Lower lobe of right lung (tissue), 2 donors: ENCODE data around the gene D2HGDH. TPM values are rescaled to one million over a fixed set of nuclear protein-coding genes. Genes with fewer than 3 reads are reported as not detected.

ENCODE experiments used
- ATAC-seq, 2 donors: fragments of 200-7000 bp; cut with Tn5 transposase; one replicate each; pipeline ENCODE4 v1.9.1; 2020 to 2022; ENCODE audit warnings: mild to moderate bottlenecking in 2 of 2, moderate library complexity in 2 of 2
- DNase-seq: peaks from one replicate; pipeline ENCODE4 v3.0.0-alpha.2; 2020
- H3K27ac ChIP-seq: fragments of 200-600 bp; one replicate; pipeline ENCODE4 v1.8.0; 2022
- H3K27me3 ChIP-seq: fragments of 200-600 bp; one replicate; pipeline ENCODE4 v1.8.0; 2022; ENCODE audit warnings: low read depth
- H3K36me3 ChIP-seq: fragments of 200-600 bp; one replicate; pipeline ENCODE4 v1.8.0; 2022; ENCODE audit warnings: mild to moderate bottlenecking
- H3K4me1 ChIP-seq: fragments of 200-600 bp; one replicate; pipeline ENCODE4 v1.8.0; 2022
- H3K4me3 ChIP-seq: fragments of 200-600 bp; one replicate; pipeline ENCODE4 v1.8.0; 2022; ENCODE audit warnings: mild to moderate bottlenecking
- H3K9me3 ChIP-seq: fragments of 200-600 bp; one replicate; pipeline ENCODE4 v1.8.0; 2022
- CTCF ChIP-seq: fragments of 200-600 bp; IDR thresholded peaks from one replicate; pipeline ENCODE4 v1.8.0; 2022; ENCODE audit warnings: antibody characterized with exemption, mild to moderate bottlenecking
- intact Hi-C: fragments of 100-400 bp; cut with DNase I; formaldehyde crosslinking; loops from one replicate; pipeline ENCODE4 v1.11.0; 2022
- total RNA-seq: library from RNA; stranded (reverse); fragmentation: NEBNext Ultra II Directional; extraction: Animal tissue kit (Norgen Biotek cat#: 25700); gene quantifications from one replicate; pipeline ENCODE4 v1.2.1, GENCODE V29; 2021
- donor health status: DM: no; HTN: yes; CAD: no; lungs with severe emphysema.

The D2HGDH gene
- total RNA-seq, 1 donor from 2014 or later: 29.4 TPM

DNA sequence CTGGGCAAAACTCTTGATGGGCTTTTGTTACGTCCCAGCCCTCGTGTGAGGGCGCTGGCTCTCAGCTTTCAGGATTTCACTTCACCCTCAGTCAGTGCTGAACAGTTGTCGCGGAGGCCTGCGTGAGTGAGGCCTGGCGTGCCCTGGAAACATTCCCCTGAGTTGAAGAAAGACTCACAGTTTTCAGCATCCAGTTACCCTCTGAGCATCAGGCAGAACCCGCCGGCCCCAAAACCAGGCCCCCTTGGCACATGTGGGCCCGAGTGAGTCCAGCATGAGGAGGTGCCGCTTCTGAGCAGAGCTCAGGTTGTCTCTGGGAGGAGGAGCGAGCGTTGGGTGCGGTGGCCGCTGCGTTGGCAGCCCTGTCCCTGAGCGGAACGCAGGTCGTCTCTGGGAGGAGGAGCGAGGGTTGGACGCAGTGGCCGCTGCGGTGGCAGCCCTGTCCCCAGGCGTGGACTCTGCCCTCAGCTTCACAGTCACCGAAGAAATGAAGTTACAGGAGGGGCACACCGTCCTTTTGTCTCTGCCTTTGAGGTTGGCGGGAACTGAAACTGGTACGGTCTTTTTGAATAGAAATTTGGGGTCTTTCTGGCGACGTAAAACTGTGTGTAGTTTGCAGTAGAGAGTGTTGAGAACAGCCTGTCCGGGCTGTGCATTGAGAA, 74.4 kb downstream of the D2HGDH start, which contains the start of gene NEU4:
TSS of gene NEU4 (plus strand) at position 473 of the 662 bp plus-strand sequence. CDS start 5,292 bp downstream, outside the sequence.
- no peak within 1 kb of the TSS for H3K27ac ChIP-seq

GRCh38 chr2:241809383-241810306, 75.2 kb downstream of the D2HGDH start:
- Histone ChIP-seq H3K9me3 (no peaks in the 10 kb centered on the region), H3K27me3 (peaks cover 18% of the 10 kb centered on the region), H3K27ac (no peak overlapping the region), H3K4me1 (peaks cover 3% of the 10 kb centered on the region), H3K36me3 (no peaks in the 10 kb centered on the region), H3K4me3 (no peak overlapping the region)
- TF ChIP-seq CTCF: no peak
- ATAC-seq: no peak
- intact Hi-C loops: no loop called here
- DNase-seq: no peak

More for the DNA sequence above, 74.4 kb downstream of the D2HGDH start, which contains the start of gene NEU4:
- intact Hi-C loops: no loop called here
- Histone ChIP-seq H3K4me3 (no peak within 1 kb of the TSS), H3K4me1 (peaks cover 11% of the 10 kb centered on the region), H3K9me3 (no peaks in the 10 kb centered on the region), H3K27me3 (peaks cover 22% of the 10 kb centered on the region), H3K36me3 (no peaks in the 10 kb centered on the region)
- TF ChIP-seq CTCF: no peak
- DNase-seq: no peak
- no peak for ATAC-seq

DNA sequence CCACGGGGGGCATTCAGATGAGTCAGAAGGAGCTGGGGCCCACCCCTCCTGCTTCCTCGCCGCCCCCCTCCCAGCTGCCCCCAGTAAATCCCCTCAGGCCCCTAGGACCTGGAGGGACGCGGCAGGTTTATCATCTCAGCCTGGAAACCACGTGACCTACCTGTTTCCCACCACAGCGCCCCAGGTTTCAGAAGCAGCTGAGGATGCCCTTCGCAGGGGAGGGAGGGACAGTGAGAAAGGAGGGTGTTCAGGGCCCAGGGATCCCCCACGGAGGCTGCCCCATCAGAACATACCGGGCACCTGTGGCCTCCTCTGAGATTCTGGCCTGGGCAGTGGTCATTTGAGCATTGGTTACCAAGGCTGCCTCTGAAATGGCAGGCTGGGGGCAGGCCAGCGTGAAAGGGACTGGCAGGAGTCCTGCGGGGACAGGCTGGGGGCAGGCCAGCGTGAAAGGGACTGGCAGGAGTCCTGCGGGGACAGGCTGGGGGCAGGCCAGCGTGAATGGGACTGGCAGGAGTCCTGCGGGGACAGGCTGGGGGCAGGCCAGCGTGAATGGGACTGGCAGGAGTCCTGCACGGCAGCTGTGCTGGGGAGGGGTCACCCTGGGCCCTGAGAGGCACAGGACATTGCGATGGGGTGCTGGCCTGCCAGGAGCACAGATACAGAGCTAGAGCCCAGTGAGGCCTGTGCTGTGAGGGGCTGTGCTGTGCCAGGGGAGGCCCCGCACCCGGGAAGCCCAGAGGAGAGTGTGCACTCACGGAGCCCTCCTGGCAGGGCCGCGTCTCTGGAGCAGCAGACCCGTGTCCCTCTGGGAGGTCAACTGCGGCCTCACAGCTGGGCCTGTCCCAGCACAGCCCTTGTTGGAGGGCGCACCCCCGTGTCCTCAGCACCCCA, 76.1 kb downstream of the D2HGDH start:
- intact Hi-C loops: no loop called here
- DNase-seq (no peak), ATAC-seq (no peak)
- no peak for TF ChIP-seq CTCF
- no peak overlapping the region for H3K27ac ChIP-seq
- H3K27me3 ChIP-seq: peaks cover 14% of the 10 kb centered on the region
- no peaks in the 10 kb centered on the region for H3K36me3 ChIP-seq
- no peaks in the 10 kb centered on the region for H3K4me1 ChIP-seq
- H3K4me3 ChIP-seq: no peak overlapping the region
- no peaks in the 10 kb centered on the region for H3K9me3 ChIP-seq

DNA sequence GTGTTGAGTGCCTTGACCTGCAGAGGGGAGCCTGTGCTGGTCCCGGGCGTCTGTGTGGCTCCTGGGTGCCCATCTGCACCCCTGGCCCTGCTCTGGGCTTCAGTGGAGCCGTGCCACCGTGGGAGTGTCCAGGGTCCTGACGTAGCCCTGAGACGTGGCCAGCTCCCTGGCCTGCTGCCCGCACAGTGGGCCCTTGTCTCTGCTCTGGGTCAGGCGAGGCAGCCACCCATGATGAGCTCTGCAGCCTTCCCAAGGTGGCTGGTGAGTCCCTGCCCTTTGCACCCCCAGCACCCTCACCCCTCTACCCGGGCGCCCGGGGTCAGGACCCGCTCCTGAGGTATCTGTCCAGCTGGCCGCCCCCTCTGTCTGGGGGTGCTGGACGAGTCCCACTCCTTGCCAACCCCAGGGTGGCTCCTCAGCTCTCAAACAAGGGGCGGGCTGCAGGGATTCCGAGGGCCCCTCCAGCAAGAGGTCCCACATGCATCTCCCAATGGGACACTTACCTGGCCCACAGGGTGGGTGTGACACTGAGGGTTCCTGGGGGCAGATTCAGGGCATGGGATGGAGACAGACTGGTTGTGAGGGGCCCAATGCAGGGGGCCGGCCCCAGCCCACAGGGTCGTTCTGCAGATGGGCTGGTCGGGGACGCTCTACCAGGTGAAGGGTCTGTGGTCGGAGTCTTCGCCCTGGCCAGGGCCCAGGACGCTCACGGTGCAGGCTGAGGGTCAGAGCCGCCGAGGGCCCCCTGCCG, 76.9 kb downstream of the D2HGDH start:
- Histone ChIP-seq H3K27ac (no peak overlapping the region), H3K4me3 (no peak overlapping the region), H3K27me3 (peaks cover 19% of the 10 kb centered on the region), H3K9me3 (no peaks in the 10 kb centered on the region), H3K4me1 (no peaks in the 10 kb centered on the region), H3K36me3 (no peaks in the 10 kb centered on the region)
- ATAC-seq: peak in 1 of 2 donors; percentile 10
- intact Hi-C loops: no loop called here
- TF ChIP-seq CTCF: no peak
- peak; percentile 46 for DNase-seq
